Gastroesophageal sphincter (tissue), 4 donors: Measurements from ENCODE around the gene PTPN23. TPM values are rescaled to one million over a fixed set of nuclear protein-coding genes. Genes with fewer than 3 reads are reported as not detected.

ENCODE experiments used
- ATAC-seq: fragments of 150-250 bp; one replicate; pipeline ENCODE4 v1.9.1; 2016; ENCODE audit warnings: mild to moderate bottlenecking, moderate library complexity
- H3K27ac ChIP-seq, 4 donors: fragments of 200-600 bp; sonication (generic) in 3 of 4; 1 replicate in 3 of 4; 2 replicates in 1 of 4; pipeline ENCODE4 v1.5.1; 2016 to 2019
- H3K27me3 ChIP-seq: fragments of 200-600 bp; sonication (generic); one replicate; pipeline ENCODE4 v1.5.1; 2019
- H3K36me3 ChIP-seq, 2 donors: fragments of 200-600 bp; sonication (generic); one replicate each; pipeline ENCODE4 v1.5.1; 2019; ENCODE audit warnings: control low read depth in 1 of 2
- H3K4me1 ChIP-seq, 3 donors: fragments of 200-600 bp; sonication (generic); 1 replicate in 2 of 3; 2 replicates in 1 of 3; pipeline ENCODE4 v1.5.1; 2016 to 2019; ENCODE audit warnings: control low read depth in 2 of 3
- H3K4me3 ChIP-seq, 2 donors: fragments of 200-600 bp; sonication (generic); one replicate each; pipeline ENCODE4 v1.5.1; 2019; ENCODE audit warnings: mild to moderate bottlenecking in 1 of 2, moderate library complexity in 1 of 2
- H3K9me3 ChIP-seq, 3 donors: fragments of 200-600 bp; sonication (generic); one replicate each; pipeline ENCODE4 v1.5.1; 2017 to 2019; ENCODE audit warnings: control low read depth in 2 of 3
- EP300 ChIP-seq: sonication (generic); formaldehyde crosslinking; IDR thresholded peaks from one replicate; pipeline ENCODE4 v1.6.1; 2017; ENCODE audit warnings: antibody characterized with exemption, mild to moderate bottlenecking
- POLR2A ChIP-seq, 2 donors: fragments of 450-650 bp; IDR thresholded peaks; one replicate each; pipeline ENCODE4 v1.6.1; 2017; ENCODE audit warnings: antibody characterized with exemption in 2 of 2, mild to moderate bottlenecking in 2 of 2, moderate library complexity in 1 of 2
- POLR2AphosphoS5 ChIP-seq: sonication (generic); formaldehyde crosslinking; IDR thresholded peaks from one replicate; pipeline ENCODE4 v1.6.1; 2017; ENCODE audit warnings: antibody characterized with exemption
- WGBS, 2 donors: methylation state at CpG; one replicate each; pipeline ENCODE4 v1.1.5; 2018; ENCODE audit warnings: low coverage in 1 of 2; 5-methylcytosine and 5-hydroxymethylcytosine counted together
- total RNA-seq, 4 donors: library from RNA; depleted of rRNA; stranded (reverse); fragments of >200 nt; gene quantifications; one replicate each; pipeline ENCODE4 v1.1.0, GENCODE V29; 2016
- TF ChIP-seq, protein P1 (sequence below), 4 experiments: fragments of 200-600 bp in 2 of 4; fragments of 450-650 bp in 2 of 4; sonication (generic) in 1 of 4; IDR thresholded peaks; one replicate each; pipeline ENCODE4 v1.5.1; 2017 to 2019; ENCODE audit warnings: antibody characterized with exemption in 4 of 4, mild to moderate bottlenecking in 2 of 4, moderate library complexity in 2 of 4

Gene PTPN23
- total RNA-seq, 4 donors from 2014 or later: 9.1 to 34.2 (median 19.5) TPM

- TF ChIP-seq POLR2A (IDR thresholded peaks at IDR 0.05) (no peak), EP300 (no peak), POLR2AphosphoS5 (no peak)
- TF ChIP-seq, protein P1, sequence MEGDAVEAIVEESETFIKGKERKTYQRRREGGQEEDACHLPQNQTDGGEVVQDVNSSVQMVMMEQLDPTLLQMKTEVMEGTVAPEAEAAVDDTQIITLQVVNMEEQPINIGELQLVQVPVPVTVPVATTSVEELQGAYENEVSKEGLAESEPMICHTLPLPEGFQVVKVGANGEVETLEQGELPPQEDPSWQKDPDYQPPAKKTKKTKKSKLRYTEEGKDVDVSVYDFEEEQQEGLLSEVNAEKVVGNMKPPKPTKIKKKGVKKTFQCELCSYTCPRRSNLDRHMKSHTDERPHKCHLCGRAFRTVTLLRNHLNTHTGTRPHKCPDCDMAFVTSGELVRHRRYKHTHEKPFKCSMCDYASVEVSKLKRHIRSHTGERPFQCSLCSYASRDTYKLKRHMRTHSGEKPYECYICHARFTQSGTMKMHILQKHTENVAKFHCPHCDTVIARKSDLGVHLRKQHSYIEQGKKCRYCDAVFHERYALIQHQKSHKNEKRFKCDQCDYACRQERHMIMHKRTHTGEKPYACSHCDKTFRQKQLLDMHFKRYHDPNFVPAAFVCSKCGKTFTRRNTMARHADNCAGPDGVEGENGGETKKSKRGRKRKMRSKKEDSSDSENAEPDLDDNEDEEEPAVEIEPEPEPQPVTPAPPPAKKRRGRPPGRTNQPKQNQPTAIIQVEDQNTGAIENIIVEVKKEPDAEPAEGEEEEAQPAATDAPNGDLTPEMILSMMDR (IDR thresholded peaks at IDR 0.05): peak in 1 of 4 experiments; percentile 66
- no peak for ATAC-seq
- Histone ChIP-seq H3K27me3 (peaks cover 27% of the 10 kb centered on the region), H3K27ac (no peak overlapping the region), H3K9me3 (no peaks in the 10 kb centered on the region), H3K4me3 (no peak overlapping the region), H3K36me3 (no peaks in the 10 kb centered on the region), H3K4me1 (peaks cover 0 to under 1% (median 0%) of the 10 kb centered on the region in 3 donors)
- 61 to 64% methylated on average over 2 to 5 of the region's 13 CpGs for WGBS, 2 donors
These were observed 9.7 kb upstream of the PTPN23 start for GRCh38 chr3:47370887-47371697.

DNA sequence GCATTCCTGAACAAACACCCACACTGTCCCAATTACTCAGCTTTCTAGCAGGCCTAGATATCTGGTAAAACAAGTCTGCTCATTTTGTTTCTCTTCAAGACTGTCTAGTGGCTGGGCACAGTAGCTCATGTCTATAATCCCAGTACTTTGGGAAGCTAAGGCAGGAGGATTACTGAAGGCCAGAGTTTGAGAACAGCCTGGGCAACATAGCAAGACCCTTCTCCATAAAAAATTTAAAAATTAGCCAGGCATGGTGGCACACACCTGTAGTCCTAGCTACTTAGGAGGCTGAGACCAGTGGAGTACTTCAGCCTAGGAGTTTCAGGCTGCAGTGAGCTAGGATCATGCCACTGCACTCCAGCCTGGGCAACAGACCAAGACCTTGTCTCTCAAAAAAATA lies 6.2 kb upstream of the PTPN23 start:
- Histone ChIP-seq H3K27me3 (peaks cover 23% of the 10 kb centered on the region), H3K4me1 (peaks cover 0 to 10% (median 2%) of the 10 kb centered on the region in 3 donors), H3K27ac (no peak overlapping the region), H3K4me3 (no peak overlapping the region), H3K36me3 (no peaks in the 10 kb centered on the region), H3K9me3 (no peaks in the 10 kb centered on the region)
- TF ChIP-seq EP300 (no peak), POLR2AphosphoS5 (no peak), POLR2A (IDR thresholded peaks at IDR 0.05) (no peak)
- TF ChIP-seq, protein P1 (IDR thresholded peaks at IDR 0.05): no peak
- no peak for ATAC-seq

- H3K4me3 ChIP-seq: no peak overlapping the region
- H3K27ac ChIP-seq: no peak overlapping the region
- H3K4me1 ChIP-seq: peaks cover 0 to 17% (median 2%) of the 10 kb centered on the region in 3 donors
- WGBS, 2 donors: 86 to 100% methylated on average over 2 of the region's 3 CpGs
- no peaks in the 10 kb centered on the region for H3K9me3 ChIP-seq
- no peak for ATAC-seq
- no peak for TF ChIP-seq POLR2AphosphoS5
- TF ChIP-seq, protein P1 (IDR thresholded peaks at IDR 0.05): no peak
- no peaks in the 10 kb centered on the region for H3K36me3 ChIP-seq
- peaks cover 5% of the 10 kb centered on the region for H3K27me3 ChIP-seq
These were observed 4.4 kb upstream of the PTPN23 start for GRCh38 chr3:47376393-47376792.

GRCh38 chr3:47377186-47377585 lies 3.6 kb upstream of the PTPN23 start:
- no peak overlapping the region for H3K4me3 ChIP-seq
- peaks cover 0 to 25% (median 8%) of the 10 kb centered on the region in 3 donors for H3K4me1 ChIP-seq
- no peaks in the 10 kb centered on the region for H3K9me3 ChIP-seq
- H3K36me3 ChIP-seq: no peaks in the 10 kb centered on the region
- no peak for ATAC-seq
- no peaks in the 10 kb centered on the region for H3K27me3 ChIP-seq
- TF ChIP-seq POLR2A (IDR thresholded peaks at IDR 0.05) (no peak), EP300 (no peak), POLR2AphosphoS5 (no peak)
- TF ChIP-seq, protein P1 (IDR thresholded peaks at IDR 0.05): no peak
- H3K27ac ChIP-seq: no peak overlapping the region
- 86 to 100% methylated on average over 1 of the region's 2 CpGs for WGBS, 2 donors

DNA sequence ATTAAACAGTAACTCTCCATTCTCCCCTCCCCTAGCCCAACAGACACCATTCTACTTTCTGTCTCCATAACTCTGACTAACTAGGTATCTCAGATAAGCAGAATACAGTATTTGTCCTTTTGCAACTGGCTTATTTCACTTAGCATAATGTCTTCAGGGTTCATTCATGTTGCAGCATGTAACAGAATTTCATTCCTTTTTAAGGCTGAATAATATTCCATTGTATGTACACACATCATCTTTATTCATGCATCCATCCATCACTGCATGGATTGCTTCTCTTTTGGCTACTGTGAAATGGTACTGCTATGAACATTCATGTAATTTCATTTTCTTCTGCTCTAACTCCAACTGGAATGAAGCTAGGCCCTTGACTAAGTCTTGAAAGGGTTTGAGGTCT lies 2.0 kb upstream of the PTPN23 start:
- Histone ChIP-seq H3K4me3 (no peak overlapping the region), H3K36me3 (no peaks in the 10 kb centered on the region), H3K4me1 (peaks cover 0 to 42% (median 9%) of the 10 kb centered on the region in 3 donors), H3K27me3 (no peaks in the 10 kb centered on the region), H3K9me3 (no peaks in the 10 kb centered on the region), H3K27ac (no peak overlapping the region)
- TF ChIP-seq POLR2A (IDR thresholded peaks at IDR 0.05) (no peak), POLR2AphosphoS5 (no peak), EP300 (no peak)
- TF ChIP-seq, protein P1 (IDR thresholded peaks at IDR 0.05): no peak
- no peak for ATAC-seq
